HG03060 (cell line): Measurements from ENCODE around the gene CST8.

Experiments used
- ATAC-seq: cut with Tn5 transposase; IDR thresholded peaks from one replicate; pipeline ENCODE4 v1.9.1; 2021; ENCODE audit warnings: low read depth, moderate number of reproducible peaks; ENCODE audit not compliant: unreplicated experiment

Gene CST8

GRCh38 chr20:23515250-23515939 lies 24.5 kb downstream of the CST8 start:
- ATAC-seq = no peak

GRCh38 chr20:23517719-23518118 lies 26.8 kb downstream of the CST8 start:
- no peak for ATAC-seq

DNA sequence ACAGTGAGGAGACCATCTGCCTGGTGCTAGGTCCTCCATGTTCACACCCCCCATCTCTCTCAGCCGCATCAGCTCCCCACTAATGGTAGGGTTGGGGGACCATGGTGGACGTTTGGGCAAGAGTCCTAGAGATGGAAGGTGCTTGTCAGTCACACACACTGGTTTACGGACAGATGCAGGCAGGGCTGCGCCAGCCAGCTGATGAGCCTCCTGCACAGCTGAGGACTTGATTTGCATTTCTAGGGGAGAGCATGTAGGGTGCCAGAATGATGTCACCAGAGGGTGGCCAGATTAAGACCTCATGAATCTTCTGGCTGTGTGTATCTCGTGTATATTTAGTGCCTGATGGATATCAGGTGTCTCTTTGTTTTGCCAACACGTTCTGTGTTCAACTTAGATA lies 28.6 kb downstream of the CST8 start:
- ATAC-seq = no peak

- no peak for ATAC-seq
These were observed 29.3 kb downstream of the CST8 start for GRCh38 chr20:23520185-23520584.

- no peak for ATAC-seq
These were observed 33.2 kb downstream of the CST8 start for GRCh38 chr20:23524146-23524545.

GRCh38 chr20:23526850-23527249 lies 35.9 kb downstream of the CST8 start:
- ATAC-seq = no peak

DNA sequence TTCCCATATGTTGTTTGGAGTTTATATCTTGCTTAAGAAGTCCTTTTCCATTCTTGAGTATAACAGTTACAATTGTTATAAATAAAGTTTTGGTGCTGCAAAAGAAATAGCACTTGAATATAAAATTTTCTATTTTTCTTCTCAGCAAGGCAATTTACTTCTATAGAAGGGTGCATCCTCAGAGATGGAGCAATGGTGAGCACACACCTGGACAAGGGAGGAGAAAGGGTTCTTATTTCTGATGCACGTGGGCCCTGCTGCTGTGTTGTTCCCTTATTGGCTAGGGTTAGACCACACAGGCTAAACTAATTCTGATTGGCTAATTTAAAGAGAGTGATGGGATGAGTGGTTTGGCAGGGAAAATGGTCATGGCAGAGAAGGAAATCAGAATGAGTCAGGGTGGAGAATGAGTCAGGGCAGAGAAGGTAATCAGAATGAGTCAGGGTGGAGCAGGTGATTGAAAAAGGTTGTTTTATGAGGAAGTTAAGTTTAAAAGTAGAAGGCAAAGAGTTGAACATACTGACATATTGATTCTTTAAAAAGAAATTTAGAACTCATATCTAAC lies 38.0 kb downstream of the CST8 start:
- ATAC-seq = no peak

- ATAC-seq = no peak
These were observed 40.1 kb downstream of the CST8 start for GRCh38 chr20:23530937-23531567.

DNA sequence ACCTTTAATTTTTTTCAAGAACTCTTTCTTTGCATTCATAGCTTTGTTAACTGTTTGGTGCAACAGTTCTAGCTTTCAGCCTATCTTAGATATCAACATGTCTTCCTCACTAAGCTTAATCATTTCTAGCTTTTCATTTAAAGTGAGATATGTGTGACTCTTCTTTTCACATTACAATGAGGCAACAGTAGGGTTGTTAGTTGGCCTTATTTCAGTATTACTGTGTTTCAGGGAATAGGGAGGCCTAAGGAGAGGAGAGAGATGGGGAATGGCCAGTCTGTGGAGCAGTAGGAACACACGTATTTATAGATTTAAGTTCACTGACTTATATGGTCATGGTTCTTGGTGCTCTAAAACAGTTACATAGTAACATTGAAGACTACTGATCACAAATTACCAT lies 41.6 kb downstream of the CST8 start:
- ATAC-seq = no peak

DNA sequence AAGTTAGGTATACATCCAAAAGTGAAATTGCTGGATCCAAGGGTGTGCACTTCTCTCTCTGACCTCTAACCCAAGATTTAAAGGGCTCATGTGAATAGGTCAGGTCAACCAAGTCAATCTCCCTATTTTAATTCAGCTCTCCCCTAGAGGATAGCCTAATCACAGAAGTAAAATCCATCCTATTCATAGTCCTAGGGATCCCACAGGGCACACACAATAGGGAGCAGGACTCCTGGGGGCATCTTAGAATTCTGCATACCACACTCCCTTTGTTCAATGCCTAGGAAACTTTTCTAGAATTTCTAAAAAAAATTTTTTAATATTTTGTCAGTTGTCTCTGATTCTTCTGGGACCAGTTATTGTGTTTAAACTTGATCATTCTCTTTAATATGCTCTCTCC lies 42.2 kb downstream of the CST8 start:
- ATAC-seq = no peak

DNA sequence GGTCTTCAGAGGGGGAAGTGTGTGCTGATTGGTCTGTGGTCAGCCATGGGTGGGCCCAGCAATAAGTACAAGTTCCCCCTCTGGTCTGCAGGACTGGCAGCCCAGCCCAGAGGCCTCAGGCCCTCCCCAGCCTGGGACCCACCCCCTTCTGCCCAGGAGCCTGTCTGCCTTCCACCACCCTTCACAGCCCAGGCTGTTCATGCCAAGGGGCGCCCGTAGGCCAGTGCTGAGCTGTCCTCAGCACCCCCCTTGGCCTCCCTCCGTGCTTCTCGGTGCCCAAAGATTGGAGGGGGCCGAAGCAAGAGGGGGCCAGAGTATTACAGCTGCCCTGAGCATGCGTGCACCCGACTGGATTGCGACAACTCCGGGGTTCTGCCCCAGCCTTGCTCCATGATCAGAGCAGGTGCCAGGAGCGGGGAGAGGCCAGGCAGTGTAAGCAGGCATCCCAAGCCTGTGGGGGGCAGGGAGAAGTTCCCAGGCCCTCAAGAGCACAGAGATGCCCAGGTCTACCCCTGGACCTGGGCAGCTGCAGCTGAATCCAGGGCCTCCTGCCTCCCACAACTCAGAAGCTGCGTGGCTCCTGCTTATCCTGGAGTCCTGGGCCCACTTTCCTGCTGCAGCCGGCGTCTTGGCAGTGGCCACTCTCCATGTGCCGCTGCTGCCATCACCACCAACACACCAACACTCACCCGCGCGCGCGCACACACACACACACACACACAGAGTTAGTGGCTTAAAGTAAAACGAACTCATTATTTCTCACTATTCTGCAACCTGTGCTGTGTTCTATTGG lies 44.1 kb downstream of the CST8 start:
- ATAC-seq = no peak

DNA sequence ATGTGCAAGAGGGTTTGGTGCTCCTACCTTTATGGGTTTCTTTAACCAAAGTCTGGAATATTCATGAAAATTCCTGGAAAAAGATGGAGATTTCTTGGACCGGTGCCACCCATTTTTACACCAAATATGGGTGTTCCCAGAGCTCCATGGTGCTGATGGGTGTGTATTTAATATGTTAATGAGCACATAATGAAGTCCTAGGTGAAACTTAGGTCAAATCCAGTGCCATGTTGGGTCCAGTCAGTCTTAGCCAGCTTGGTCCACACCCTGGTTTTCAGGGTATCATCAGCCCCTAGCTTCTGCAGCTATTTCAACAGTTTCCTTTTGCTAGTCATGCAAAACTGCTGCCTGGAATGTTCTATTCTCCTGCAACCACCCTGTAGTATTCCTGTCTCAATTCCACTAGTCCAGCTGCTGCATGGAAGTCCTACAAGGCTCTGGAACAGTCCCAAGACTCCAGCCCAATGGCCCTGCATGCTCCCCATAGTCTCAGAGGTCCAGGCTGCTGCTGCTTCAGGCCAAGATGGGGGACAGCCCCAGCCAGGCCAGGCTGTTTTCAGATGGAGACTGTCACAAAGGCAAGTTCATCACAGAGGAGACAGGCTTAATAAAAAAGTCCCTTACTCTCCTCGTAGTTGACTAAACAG lies 45.5 kb downstream of the CST8 start:
- ATAC-seq = no peak

GRCh38 chr20:23537030-23537429 lies 46.1 kb downstream of the CST8 start:
- no peak for ATAC-seq

GRCh38 chr20:23540624-23541023 lies 49.7 kb downstream of the CST8 start:
- no peak for ATAC-seq

DNA sequence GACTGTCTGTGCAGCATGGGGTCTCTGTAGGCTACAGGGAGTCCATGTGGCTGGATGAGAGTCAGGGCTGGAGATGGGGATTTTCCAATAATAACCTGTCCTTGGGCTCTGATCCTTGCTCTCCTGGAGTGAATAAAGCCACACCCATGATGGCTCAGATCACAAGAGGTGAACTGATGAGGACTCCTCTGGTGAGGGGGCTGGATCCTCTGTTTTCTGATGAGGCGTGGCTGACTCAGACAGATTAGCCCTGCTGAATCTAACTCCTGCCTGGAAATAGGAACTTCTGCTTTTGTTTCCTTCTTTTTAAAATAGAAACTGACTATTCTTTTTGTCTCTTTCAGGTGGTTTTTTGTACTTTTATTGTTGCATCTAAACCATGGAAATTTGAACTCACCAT lies 50.4 kb downstream of the CST8 start:
- no peak for ATAC-seq

GRCh38 chr20:23541776-23542175 lies 50.9 kb downstream of the CST8 start:
- no peak for ATAC-seq

- ATAC-seq = no peak
These were observed 51.9 kb downstream of the CST8 start for GRCh38 chr20:23542801-23543200.

- no peak for ATAC-seq
These were observed 53.2 kb downstream of the CST8 start for GRCh38 chr20:23544133-23544532.
